GM18868 (cell line): ENCODE measurements around the gene TGM4.

ENCODE experiments used
- ATAC-seq: cut with Tn5 transposase; IDR thresholded peaks from one replicate; pipeline ENCODE4 v1.9.1; 2021; ENCODE audit warnings: mild to moderate bottlenecking, moderate library complexity; ENCODE audit not compliant: unreplicated experiment

Gene TGM4

DNA sequence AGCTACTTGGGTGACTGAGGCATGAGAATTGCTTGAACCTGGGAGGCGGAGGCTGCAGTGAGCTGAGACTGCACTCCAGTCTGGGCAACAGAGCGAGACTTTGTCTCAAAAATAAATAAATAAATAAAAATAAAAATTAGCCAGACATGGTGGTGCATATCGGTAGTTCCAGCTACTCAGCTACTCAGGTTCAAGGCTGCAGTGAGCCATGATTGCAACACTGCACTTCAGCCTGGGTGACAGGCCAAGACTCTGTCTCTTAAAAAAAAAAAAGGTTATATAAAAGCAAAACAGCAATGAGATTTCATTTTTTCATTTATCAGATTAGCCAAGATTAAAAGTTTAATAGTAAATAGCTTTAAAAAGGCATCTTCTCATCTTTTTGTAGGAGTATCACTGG is 2.9 kb downstream of the TGM4 start:
- no peak for ATAC-seq

DNA sequence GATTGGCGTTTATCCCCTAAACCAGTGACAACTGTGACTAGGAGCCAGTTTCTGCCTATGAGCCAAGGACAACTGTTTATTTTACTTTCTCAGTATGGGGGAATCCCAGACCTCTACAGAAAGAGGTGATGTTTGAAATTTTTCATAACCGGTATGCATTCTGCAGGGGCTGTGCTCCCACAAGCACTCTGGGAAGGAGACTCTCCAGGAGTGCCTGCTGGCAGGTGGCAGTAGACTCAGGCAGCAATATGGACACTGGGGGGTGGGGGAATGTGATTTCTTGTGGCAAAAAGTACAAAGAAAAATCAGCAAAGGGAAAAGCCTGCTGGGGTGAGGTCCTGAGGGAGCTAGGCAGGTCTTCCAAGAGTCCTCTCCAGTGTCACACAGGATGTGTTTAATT is 5.9 kb downstream of the TGM4 start:
- ATAC-seq, result no peak

DNA sequence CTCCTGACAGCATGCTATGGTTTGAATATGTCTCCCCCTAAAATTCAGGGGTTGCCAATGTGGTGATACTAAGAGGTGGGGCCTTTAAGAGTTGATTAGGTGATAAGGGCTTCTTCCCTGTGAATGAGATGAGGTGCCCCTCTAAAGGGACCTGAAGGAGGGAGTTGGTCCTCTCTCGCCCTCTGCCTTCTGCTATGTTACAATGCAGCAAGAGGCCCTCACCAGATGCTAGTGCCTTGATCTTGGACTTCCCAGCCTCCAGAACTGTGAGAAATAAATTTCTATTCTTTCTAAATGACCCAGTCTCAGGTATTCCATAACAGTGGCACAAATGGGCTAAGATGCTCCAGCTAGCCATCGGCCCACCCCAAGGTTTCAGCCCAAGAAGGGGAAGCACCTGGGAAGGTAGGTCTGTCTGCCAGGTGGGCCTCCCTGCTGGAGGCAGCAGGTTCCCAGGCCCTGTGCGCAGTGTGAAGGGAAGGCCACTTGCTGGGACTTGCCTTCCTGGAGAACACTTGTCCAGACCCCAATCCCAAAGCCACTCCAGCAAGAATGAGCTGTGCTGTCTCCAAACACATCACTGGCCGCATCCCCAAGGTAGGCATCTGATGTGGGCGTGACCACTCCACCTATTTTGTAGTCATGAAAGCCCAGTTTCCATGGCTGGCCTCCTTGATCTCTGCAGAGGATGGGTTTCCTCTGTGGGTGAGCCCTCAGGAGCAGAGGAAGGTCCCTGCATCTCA is 9.0 kb downstream of the TGM4 start:
- ATAC-seq, result no peak

DNA sequence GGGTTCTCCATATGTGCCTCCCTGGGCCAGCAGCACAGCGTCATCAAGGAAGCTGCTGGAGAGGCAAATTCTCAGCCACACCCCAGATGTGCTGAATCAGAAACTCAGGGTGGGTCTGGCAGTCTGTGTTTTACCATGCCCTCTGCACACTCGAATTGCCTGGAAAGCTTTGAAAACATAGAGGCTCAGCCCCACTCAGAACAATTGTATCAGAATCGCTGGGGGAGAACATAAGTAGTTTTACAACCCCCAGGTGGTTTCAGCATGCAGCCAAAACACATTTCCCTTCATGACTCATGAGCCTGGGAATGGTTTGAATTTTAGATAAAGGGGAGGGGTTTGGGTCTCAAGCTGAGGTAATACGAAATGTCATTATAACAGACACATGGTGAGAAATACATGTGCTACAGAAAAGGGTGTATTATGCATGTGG is 9.6 kb downstream of the TGM4 start:
- ATAC-seq, result no peak

DNA sequence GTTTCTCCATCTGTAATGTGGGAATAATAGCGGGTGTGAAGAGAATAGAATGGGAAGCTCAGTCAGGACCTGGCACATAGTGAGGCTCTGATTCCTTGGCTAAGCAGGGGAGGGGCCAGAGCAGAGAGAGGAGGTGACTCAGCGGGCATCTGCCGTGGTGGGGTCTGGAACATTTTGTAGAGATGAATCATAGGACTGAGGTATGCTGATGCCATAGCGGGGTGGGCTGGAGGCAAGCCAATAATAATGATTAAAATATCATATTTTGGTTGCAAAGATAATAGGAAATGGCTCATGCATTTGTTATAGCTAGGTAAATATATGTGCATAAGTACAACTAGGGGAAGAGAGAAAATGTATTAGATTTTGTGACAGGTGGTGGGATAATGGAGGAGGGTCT is 11.2 kb downstream of the TGM4 start:
- ATAC-seq, result no peak

DNA sequence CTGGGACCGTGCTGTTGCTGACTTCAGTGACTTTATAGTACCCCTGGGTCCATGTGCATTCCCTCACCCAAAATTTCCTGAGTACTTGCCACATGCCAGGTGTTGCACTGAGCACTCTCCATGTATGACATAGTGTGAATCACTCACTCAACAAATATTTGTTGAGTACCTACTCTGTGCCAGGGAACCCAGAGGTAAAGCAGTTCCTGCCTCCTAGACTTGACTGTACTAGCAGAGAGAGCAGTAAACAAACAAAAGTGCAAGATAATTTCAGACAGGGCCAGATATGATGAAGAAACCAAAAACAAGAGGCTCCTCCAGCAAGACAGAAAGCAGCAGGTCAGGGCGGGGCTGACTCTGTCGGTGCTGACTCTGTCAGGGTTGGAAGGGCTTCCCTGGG is 12.2 kb downstream of the TGM4 start:
- no peak for ATAC-seq

DNA sequence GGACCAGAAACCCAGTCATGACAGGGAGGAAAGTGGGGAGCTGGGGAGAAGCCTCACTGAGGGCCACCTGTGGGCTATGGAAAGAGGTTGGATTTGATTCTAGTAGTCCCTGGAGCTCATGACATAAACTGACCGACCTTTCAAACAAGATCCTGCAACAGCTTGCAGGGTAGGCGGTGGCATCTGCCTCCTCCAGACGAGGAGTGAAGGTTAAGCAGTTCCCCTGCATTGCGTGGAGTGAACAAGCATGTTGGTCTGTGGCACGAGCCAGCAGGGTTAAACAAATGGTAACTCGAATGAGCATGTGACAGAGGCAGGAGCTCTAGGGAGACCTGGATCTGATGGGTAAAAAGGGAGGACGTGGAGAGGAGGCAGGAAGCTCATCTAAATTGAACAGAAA is 12.7 kb downstream of the TGM4 start:
- no peak for ATAC-seq

DNA sequence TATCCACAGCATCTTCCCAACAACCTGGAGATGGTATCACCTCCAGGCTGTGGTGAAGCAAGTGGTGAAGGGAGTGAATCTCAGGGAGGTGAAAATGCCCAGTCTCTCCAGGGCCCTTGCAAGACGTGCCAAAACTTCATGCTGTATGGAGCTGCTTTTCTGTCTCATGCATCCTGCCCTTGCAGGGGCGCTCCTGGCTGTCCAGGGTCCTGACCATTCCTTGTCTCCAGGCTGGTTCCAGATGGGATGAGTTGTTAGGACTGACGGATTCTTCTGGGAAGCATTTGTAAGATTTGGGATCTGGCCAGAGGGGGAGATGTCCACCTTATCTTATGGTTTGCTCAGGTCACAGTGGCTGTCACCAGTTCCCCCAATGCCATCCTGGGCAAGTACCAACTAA is 15.8 kb downstream of the TGM4 start:
- ATAC-seq, result no peak

DNA sequence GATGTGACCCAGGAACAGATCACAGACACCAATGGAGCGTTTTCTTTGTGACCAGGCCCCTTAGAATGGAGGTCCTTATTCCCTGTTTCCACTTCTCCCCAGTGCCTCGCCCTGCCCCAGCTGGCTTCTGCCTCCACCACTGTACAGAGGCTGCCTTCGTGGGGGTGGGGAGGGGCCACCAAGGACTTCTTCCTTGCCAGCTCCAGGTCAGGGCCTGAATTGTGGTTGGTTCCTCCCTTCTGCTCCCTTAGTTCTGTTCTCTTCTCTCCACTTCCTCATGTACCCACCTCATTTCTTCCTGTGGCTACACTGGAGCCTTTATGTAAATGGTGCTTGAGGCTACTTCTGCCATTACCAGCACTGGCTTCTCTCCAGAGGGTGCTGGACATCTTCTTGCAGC is 16.4 kb downstream of the TGM4 start:
- ATAC-seq, result no peak

DNA sequence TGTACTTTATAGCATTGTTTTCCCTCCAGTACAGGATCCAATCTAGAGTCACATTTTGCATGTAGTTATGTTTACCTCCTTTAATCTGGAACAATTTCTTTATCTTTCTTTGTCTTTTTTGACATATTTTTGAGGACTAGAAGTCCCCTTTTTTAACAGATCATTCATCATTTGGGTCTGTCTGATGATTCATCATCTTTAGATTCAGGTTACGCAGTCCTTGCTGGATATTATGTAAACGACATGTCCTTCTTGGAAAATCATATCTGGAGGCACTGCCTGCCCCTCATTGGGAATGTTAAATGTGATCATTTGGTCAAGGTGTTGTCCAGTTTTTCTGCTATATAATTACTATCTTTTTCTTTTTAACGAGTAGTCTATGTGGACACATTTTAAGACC is 18.3 kb downstream of the TGM4 start:
- ATAC-seq, result no peak

DNA sequence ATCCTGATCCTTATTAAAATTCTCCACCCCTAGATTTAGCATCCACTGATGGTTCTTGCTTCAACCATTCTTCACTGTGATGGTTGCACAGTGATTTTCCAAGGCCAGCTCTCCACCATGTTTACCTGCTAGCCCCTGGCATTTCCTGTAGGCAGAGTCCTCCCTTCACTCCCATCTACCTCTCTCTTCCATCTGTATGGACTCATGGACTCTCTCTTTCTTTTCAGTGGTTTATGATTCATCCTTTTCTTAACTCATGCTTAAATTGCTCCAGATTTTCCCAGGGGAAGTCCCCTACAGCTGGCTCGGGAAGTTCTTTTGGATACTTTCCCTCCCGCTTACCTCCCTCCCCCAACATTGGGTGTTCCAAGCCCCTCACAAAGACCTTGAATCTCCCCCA is 18.7 kb downstream of the TGM4 start:
- no peak for ATAC-seq

DNA sequence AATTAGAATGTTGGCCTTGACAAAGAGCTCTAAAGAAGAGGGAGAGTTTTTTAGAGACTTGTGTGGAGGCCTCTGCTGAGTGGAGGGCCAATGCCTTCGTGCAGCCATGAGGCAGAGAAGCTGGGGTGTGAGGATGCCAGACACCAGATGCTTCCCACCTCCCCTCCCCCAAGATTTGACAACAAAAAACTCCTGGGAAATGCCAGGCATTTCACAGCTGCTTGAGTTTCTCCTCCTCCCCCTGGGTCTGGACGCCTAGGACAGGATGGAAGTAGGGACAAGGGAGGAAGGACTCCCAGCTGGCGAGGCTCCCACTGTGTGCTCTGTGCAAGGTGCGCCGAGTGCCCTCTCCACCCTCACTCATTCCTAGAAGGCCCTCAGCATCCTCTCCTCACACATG is 20.1 kb downstream of the TGM4 start:
- ATAC-seq, result no peak

DNA sequence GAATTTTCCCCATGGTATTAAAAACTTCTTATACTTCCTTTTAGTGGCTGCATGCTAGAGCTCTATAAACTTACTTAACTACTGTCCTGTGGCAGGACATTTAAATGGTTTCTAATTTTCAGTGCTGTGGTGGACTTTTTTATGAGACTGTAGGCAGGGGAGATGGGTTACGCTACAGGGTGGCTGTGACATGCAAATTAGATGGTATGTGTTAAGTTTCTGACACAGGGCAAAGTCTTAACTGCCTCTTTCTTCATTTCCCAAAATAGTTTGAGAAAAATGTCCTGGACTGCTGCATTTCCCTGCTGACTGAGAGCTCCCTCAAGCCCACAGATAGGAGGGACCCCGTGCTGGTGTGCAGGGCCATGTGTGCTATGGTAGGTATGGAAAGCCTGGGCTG is 22.0 kb downstream of the TGM4 start:
- ATAC-seq, result no peak

DNA sequence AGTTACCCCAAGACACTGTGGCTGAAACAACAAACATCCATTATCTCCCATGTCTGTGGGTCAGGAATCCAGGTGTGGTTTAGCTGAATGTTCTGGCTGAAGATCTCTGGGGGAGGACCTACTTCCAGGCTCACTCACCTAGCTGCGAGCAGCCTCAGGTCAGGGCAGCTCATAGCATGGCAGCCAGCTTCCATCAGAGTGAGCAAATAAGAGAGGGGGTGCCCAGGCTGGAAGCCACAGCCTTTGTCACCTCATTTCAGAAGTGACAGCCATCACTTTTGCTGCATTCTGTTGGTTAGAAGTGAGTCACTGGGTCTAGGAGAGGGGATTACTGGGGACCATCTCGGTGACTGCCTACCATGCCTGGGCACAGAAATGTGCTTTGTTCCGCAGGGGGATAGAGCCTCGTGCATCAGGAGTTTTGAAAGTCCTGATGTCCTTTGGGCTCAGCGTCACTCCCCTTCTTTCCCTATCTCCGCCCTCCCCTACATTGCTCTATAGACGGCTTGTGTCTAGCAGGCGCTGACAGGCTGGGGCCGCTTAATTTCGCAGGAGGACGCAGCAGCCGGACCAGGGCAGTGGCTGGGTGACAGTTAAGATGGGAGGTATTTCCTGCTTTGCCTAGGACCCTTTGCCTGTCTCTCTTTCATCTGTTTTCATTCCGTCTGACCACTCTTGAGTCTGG is 25.4 kb downstream of the TGM4 start:
- ATAC-seq, result no peak

DNA sequence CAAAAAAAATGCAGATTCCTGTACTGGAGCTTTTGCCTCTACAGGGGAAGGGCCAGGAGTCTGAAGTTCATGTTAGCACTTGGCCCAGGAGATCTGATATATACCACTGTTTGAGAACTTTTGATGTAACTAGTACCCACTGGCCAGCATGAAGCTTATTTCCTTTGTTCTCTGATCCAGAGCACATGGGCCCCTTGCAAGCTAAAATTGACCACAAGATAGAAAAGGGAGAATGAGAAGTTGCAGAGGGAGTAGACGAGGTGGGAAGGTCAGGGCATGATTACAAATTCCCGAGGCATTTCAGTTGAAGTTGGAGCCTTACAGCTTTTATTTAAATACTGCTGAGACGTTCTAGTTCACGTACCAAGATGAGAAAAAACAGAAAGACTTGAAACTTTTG is 28.2 kb downstream of the TGM4 start:
- no peak for ATAC-seq

DNA sequence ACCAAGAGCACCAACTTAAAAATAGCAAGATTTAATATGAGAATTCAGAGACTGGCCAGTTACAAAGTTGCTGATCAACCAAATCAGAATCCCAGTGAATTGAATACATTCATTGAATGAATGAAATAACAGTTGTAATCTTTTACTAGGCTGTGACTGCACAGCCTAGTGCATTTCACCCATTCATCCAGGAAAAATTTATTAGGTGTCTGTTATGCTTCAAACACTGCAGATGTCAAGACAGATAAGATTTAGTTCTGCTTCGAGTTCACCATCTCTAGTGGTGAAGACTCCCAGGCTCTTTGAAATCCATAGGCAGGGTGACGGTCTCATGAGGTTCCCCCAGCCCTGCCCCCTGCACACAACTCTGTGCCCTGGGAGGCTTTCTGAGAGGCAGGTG is 28.9 kb downstream of the TGM4 start:
- ATAC-seq, result no peak

DNA sequence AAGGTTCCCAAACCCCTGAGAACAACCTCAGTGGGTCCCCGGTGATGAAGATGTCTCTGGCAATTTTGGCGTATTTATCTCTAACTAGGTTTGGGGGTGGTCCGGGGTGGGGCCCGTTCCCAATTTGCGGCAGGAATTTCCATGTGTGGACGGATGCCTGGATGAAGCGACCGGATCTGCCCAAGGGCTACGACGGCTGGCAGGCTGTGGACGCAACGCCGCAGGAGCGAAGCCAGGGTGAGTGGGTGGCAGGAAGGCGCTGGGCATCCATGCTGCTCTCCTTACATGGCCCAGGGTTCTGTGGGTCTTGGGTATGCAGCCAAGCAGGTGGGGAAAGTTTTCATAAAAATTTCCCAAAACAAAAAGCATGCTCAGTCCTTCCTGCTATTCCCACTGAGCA is 29.3 kb downstream of the TGM4 start:
- ATAC-seq, result no peak

DNA sequence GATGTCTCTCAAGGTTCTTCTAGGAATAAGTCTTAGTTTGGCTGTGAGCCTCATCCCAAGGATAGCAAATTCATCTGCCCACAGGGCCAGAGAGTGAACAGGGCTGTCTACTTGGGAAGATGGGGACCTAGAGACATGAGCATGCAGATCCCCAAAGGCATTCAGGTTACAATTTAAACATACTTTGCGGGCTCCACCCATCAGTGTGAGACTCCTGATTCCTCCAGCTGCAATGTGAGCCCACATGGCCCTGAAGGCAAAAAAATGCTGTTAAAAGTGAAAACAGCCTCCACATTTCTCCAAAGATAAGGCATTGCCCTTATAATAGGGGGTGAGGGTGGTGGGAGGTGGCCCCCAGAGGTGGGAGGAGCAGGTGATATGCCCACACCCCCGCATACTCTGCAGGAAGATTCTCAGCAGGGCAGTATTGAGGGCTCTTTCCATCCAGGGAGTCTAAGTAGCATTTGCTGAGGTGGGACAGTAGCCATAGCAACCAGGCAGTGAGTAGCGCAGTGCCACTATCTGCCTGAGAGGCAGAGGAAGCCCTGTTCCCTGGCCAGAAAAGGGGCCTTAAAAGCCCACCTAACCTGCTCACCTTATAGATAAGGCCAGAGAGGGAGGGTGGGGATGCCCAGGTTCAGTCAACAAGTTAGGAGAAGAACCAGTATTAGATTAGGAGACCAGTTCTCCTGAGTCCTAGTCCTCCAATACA is 31.2 kb downstream of the TGM4 start:
- ATAC-seq, result no peak

DNA sequence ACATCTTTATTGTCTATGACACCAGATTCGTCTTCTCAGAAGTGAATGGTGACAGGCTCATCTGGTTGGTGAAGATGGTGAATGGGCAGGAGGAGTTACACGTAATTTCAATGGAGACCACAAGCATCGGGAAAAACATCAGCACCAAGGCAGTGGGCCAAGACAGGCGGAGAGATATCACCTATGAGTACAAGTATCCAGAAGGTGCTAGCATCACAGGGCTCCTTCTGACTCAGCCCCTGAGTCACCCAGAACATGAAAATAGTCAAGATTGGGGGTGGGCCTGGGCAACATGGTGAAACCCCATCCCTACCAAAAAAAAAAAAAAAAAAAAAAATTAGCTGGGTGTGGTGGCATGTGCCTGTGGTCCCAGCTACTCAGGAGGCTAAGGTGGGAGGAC is 32.6 kb downstream of the TGM4 start:
- no peak for ATAC-seq

DNA sequence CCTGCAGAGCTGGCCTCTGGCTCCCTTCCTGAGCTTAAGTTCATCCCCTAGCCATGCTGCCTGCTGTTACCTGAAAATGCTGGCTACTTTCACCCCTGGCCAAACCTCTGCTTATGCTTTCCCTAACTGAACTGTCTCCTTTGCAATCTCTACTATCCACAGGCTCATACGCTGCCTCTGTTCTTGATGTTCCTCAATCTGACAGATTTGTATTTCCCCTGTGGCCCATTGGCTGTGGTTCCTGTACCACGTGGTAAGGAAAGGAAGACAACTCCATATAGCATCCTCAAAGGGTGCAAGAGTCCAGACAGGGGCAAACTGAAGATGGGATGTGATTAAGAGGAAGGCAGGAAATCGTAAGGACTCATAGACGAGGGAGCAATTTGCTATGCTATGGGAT is 33.2 kb downstream of the TGM4 start:
- no peak for ATAC-seq

DNA sequence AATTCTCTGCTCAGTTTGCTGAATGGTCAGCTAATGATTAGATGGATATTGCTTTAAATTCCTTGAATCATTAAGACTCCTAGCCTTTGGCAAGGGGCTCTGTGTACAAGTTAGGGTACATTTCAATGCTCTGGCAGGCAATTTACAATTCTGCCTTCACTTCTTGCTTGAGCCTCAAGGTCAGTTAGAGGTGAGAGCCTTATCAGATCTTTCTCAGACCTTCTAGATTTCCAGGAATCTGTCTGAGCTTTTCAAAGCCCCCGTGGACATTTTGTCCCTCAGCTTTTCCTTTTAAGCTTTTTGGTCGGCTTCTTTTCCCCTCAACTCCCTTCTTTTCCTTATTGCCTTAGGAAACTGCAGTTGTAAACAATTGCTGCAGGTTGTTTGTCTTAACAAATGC is 34.7 kb downstream of the TGM4 start:
- ATAC-seq, result no peak

DNA sequence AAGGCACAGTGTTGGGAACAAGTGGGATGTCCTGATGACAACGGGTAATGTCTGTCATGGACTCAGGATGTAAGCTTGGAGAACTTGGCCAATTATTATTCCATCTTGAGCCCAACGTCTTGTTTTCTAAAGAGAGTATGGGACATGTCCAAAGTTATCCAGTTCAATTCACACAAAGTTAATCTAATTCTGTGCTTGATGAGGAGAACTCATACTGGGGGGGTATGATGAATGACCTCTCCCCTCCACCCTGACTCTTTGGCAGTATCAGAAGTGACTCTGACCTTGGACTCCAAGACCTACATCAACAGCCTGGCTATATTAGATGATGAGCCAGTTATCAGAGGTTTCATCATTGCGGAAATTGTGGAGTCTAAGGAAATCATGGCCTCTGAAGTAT is 36.3 kb downstream of the TGM4 start:
- no peak for ATAC-seq
